ENCODE measurements around the gene FMC1.

GRCh38 chr7:139328375-139328774 is 12.8 kb upstream of the FMC1 start:
- TF ChIP-seq EZH2 (IDR thresholded peaks at IDR 0.05; ENCODE audit: insufficient read depth, poor library complexity, severe bottlenecking), result no peak
- no peak for TF ChIP-seq EZH2phosphoT487 (IDR thresholded peaks at IDR 0.05; ENCODE audit: insufficient read depth, low read depth)

All from GM23248 (cell line).